Measurements from ENCODE around the gene NPTX1.

DNA sequence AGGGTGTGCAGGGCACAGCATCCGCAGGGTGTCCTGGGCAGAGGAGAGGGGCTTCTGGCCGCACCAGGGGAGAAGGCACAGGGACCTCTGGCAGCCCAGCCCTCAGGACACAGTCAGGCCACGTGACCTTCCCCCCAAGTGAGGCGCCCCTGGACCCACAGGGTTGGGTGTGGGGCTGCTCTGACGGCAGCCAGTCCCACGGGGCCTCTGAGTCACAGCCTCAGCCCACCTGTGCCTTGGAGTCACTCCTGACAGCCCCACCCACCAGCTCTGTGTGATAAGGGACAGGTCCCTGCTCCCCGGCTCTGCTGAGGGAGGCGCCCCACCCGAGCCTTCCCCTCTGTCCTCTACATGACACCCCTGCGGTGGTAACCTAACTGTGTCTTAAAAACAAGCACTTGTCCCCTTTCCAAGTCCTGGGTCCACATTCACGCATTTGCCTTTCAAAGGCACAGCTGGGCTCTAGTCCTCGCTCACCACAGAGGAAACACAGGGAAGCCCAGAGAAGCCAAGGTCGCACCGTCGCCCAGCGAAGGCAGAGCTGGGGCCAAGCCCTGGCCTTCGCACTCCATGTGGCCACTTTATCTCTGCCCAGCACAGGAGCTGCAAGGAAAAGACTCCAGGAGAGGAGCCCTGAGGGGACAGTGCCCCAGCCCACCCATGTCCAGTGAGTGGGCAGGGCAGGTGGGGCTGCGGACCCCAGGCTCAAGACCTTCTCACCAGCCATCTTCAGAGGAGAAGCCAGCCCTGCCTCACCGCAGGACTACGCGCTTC is 5.1 kb upstream of the NPTX1 start:
- TF ChIP-seq, protein P1, sequence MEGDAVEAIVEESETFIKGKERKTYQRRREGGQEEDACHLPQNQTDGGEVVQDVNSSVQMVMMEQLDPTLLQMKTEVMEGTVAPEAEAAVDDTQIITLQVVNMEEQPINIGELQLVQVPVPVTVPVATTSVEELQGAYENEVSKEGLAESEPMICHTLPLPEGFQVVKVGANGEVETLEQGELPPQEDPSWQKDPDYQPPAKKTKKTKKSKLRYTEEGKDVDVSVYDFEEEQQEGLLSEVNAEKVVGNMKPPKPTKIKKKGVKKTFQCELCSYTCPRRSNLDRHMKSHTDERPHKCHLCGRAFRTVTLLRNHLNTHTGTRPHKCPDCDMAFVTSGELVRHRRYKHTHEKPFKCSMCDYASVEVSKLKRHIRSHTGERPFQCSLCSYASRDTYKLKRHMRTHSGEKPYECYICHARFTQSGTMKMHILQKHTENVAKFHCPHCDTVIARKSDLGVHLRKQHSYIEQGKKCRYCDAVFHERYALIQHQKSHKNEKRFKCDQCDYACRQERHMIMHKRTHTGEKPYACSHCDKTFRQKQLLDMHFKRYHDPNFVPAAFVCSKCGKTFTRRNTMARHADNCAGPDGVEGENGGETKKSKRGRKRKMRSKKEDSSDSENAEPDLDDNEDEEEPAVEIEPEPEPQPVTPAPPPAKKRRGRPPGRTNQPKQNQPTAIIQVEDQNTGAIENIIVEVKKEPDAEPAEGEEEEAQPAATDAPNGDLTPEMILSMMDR (IDR thresholded peaks at IDR 0.05) = no peak
- no peak for TF ChIP-seq POLR2A (IDR thresholded peaks at IDR 0.05)

Measured in thyroid gland (tissue), 4 donors.